Activated T-cell treated with anti-CD3 and anti-CD28 coated beads for 24 hours (primary cell): ENCODE measurements around the gene PLEKHA7.
A peak's percentile ranks its signal among the peaks of the same experiment; 100 is the strongest.

Source experiments
- DNase-seq: peaks from one replicate; pipeline ENCODE4 v3.0.0-alpha.2; 2020; ENCODE audit warnings: low read depth

PLEKHA7 gene

GRCh38 chr11:16789063-16789420 is 225.2 kb downstream of the PLEKHA7 start:
- DNase-seq = no peak

- peak; percentile 49 for DNase-seq
Observed at GRCh38 chr11:16788141-16789062, 225.8 kb downstream of the PLEKHA7 start.

- DNase-seq = no peak
Observed at GRCh38 chr11:16787035-16787742, 227.0 kb downstream of the PLEKHA7 start.

DNA sequence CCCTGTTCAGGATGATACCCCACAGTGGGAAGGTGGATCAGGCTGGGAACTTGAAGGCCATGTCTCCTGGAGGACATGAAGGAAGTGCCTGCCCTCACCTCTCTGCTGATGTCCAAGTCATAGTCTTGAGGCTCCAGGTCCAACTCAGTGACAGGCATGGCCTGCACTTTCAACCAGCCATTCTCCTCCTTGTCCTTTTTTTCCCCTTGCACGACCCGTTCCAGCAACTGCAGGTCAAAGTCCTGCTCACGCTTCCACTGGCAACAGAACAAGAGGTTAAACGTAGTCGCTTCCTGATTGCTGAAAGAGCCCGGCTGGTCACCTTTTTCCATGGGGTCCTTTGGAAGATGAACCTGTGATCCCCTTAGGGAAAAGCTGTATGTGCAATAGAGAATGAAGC is 228.1 kb downstream of the PLEKHA7 start:
- DNase-seq = no peak

- peak; percentile 55 for DNase-seq
Observed at GRCh38 chr11:16785520-16786128, 228.6 kb downstream of the PLEKHA7 start.

DNA sequence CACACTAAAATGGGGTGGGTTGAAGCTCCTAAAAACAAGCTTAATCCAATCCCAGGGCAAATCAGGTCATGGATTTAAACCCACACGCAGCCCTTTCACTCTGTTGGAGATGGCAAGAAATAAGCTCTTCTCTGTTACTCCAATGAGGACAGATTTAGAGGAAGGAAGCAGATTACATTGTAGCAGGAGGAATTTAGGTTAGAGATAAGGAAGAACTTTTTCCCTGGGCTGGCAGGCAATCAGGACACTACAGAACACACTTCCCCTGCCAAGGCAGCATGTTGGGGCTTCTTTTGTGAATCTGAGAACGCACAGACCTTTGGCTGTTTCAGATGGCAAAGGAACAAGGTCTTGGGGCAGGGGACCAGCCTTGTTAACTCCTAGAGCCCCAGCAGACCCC is 229.5 kb downstream of the PLEKHA7 start:
- no peak for DNase-seq

- DNase-seq = no peak
Observed at GRCh38 chr11:16784097-16784496, 230.1 kb downstream of the PLEKHA7 start.

- no peak for DNase-seq
Observed at GRCh38 chr11:16783321-16783801, 230.9 kb downstream of the PLEKHA7 start.

DNA sequence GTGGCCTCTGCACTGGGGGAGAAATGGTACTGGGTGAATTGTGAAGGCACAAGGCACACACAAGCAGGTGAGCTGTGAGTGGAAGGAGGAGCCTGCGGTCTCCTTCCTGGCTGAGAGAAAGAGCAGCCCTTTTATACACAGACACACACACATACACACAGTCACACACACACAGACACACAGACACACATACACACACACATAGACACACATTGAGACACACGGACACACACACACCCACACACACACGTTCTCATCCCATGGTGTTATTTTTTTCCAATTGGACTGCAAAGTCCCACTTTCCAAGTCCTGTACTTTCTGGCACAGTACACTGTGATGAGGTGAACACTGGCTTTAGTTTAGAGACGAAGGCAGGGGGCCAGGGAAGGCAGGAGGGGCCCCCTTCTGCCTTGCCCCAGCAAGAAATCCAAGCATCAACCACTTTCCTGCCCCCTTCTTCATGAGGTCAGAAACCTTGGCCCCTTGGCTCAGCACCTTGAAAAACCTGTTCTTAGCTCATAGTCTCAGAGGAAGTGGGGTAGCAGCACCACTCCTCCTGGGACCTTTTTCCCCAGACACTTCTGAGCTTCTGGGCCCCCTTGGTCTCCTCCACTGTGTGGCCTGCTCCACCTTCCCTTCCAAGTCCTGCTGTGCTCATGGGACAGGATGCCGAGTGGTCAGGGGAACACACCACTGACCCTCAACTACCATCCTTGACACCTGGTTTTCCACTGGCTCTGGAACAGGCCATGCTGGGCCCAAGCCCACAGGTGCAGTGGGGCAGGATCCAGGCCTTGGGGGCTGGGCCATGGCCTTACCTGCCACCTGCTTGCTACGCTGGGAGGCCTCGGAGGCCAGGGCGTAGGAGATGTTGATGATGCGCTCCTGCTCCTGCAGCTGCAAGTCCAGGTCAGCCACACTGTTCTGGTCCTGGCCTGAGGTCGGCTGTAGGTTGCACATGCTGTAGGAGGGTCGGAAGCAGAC is 232.0 kb downstream of the PLEKHA7 start:
- no peak for DNase-seq

DNA sequence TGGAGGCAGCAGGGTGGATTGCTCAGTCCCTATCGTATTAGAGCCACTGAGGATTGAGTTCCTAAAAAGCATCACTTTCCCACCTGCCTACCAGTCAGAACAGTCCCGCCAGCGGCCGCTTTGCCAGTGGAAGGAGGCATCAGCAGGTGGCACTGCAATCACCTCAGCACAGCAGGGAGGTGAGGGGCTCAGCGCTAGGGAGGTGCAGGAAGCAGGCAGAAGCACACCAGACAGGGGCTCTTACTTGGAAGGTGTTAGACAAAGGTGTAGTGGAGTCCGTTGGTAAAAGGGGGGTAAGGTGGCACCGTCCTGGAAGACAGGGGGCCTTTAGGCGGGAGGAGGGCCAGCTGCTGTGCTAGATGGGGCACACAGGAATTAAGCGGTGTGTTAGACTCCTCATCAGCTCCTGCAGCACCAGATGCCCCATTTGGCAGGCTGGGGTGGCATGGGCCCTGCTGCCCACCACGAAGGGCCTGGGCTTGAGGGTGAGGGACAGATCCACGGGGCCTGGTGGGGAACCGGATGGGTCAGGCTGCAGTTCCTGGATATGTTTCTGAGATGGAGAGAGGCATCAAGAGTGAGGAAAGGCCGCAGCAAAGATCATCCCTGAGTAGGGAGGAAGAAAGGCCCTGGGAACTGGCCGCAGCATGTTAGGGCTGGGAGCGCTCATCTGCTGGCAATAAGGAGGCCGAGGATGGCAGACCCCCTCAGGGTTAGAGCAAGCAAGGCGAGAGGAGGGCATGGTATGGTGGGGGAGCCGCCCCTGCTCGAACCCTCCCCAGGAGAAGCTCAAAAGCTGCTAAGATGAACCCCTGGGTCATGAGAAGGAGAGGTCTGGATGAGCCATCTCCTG is 233.3 kb downstream of the PLEKHA7 start:
- no peak for DNase-seq

- DNase-seq = no peak
Observed at GRCh38 chr11:16780146-16780545, 234.1 kb downstream of the PLEKHA7 start.

- DNase-seq = no peak
Observed at GRCh38 chr11:16779436-16779835, 234.8 kb downstream of the PLEKHA7 start.

- no peak for DNase-seq
Observed at GRCh38 chr11:16778876-16779275, 235.3 kb downstream of the PLEKHA7 start.

- no peak for DNase-seq
Observed at GRCh38 chr11:16778286-16778685, 235.9 kb downstream of the PLEKHA7 start.

- no peak for DNase-seq
Observed at GRCh38 chr11:16777613-16777975, 236.6 kb downstream of the PLEKHA7 start.

DNA sequence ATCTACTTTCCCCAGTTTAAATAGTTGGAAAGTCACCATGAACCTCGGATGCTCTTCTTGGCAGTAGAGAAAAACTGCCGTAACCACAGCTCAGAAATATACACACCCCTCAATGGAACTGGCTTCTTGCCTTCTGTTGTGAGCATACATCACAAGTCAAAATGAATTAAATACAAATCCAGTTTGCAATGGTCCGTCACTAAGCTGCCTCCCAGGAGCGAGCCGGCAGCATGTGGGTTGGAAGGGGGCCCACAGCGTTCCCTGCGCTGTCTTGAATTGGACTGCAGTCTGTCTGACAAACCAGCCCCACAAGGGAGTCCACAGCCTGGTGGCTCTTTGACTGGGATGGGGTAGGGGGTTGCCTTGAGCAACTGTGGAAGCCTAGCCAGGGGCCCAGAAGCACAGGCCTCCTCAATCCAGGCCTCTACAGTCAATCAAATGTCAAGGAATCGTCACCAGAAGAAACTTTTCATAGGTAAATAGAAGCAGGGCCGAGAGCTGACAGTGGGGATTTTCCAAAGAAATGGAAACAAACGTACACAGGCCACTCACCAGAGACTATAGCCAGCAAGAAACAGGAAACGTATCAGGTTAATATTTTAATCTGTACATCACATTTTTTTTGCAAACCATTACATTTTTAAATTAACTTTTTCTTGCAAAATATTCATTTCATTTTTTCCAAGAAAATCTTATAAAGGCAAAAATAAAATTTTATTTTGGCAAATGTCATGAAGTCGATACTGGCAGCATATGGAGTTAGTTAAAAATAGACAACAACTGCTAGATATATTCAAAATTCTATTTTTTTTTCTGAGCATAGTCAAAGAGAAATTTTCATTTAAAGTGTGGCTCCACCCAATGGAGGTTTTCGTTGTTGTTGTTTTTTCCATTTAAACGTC is 237.3 kb downstream of the PLEKHA7 start:
- DNase-seq = no peak

- no peak for DNase-seq
Observed at GRCh38 chr11:16775614-16776283, 238.5 kb downstream of the PLEKHA7 start.

DNA sequence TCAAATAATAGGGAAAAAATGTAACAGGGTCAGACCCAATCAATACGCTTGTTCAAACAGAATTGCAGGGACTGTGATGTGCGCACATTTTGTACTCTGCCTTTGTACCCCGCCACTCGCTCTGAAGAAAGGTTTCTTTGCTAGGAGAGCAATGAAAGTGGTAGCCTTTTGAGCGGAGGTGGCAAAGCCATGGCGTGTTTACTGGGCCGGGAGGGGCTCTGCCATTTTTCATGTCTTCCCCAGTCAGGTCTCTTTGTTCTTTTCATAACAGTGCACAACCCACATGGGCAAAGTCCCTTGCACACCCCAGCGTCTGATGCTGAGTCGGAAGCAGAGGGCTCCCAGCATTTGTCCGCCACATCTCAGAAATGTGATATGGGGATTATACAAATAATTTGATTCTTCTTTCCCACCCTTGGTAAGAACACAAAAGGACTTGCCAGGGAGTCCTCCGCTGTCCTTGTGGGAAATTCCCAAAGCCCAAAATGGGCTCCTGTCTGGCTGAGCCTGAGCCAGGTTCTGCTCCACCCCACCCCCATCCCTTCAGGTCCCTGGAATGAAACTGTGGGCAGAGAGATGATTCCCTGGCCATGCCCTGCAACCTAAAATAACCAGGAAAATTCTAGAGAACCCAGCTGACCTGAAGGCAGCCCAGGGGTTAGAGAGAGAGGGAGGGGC is 239.1 kb downstream of the PLEKHA7 start:
- DNase-seq = no peak
